ENCODE results near the gene ST6GAL1. TPM values are rescaled to one million over a fixed set of nuclear protein-coding genes. Genes with fewer than 3 reads are reported as not detected.

The ST6GAL1 gene
- total RNA-seq, 1 donor: 3.3 TPM

GRCh38 chr3:186955898-186956696 lies 25.8 kb downstream of the ST6GAL1 start:
- TF ChIP-seq CTCF (IDR thresholded peaks at IDR 0.05; ENCODE audit: insufficient read depth, low read length): no peak
- DNase-seq (ENCODE audit: low read depth): no peak
- no peak overlapping the region for H3K4me3 ChIP-seq (ENCODE audit: low read depth, low read length)

GRCh38 chr3:186959029-186959624 lies 28.8 kb downstream of the ST6GAL1 start:
- no peak for DNase-seq (ENCODE audit: low read depth)
- TF ChIP-seq CTCF (IDR thresholded peaks at IDR 0.05; ENCODE audit: insufficient read depth, low read length): no peak
- H3K4me3 ChIP-seq (ENCODE audit: low read depth, low read length): no peak overlapping the region

- H3K4me3 ChIP-seq (ENCODE audit: low read depth, low read length): no peak overlapping the region
- no peak for TF ChIP-seq CTCF (IDR thresholded peaks at IDR 0.05; ENCODE audit: insufficient read depth, low read length)
- no peak for DNase-seq (ENCODE audit: low read depth)
Measured at GRCh38 chr3:186960347-186960746, 30.0 kb downstream of the ST6GAL1 start.

- no peak overlapping the region for H3K4me3 ChIP-seq (ENCODE audit: low read depth, low read length)
- no peak for TF ChIP-seq CTCF (IDR thresholded peaks at IDR 0.05; ENCODE audit: insufficient read depth, low read length)
Measured at GRCh38 chr3:186962445-186962844, 32.1 kb downstream of the ST6GAL1 start.

GRCh38 chr3:186963636-186964035 lies 33.3 kb downstream of the ST6GAL1 start:
- TF ChIP-seq CTCF (IDR thresholded peaks at IDR 0.05; ENCODE audit: insufficient read depth, low read length): no peak
- H3K4me3 ChIP-seq (ENCODE audit: low read depth, low read length): no peak overlapping the region
- DNase-seq (ENCODE audit: low read depth): no peak

More at GRCh38 chr3:186962445-186962844, 32.1 kb downstream of the ST6GAL1 start:
- no peak for DNase-seq (ENCODE audit: low read depth)

- no peak for DNase-seq (ENCODE audit: low read depth)
- no peak overlapping the region for H3K4me3 ChIP-seq (ENCODE audit: low read depth, low read length)
- no peak for TF ChIP-seq CTCF (IDR thresholded peaks at IDR 0.05; ENCODE audit: insufficient read depth, low read length)
Measured at GRCh38 chr3:186964071-186964470, 33.7 kb downstream of the ST6GAL1 start.
